HG02610 (cell line): Measurements from ENCODE around the gene FIBCD1.

ENCODE experiments used
- ATAC-seq: cut with Tn5 transposase; IDR thresholded peaks from one replicate; pipeline ENCODE4 v1.9.1; 2021; ENCODE audit warnings: mild to moderate bottlenecking, moderate library complexity; ENCODE audit not compliant: unreplicated experiment

FIBCD1 gene

DNA sequence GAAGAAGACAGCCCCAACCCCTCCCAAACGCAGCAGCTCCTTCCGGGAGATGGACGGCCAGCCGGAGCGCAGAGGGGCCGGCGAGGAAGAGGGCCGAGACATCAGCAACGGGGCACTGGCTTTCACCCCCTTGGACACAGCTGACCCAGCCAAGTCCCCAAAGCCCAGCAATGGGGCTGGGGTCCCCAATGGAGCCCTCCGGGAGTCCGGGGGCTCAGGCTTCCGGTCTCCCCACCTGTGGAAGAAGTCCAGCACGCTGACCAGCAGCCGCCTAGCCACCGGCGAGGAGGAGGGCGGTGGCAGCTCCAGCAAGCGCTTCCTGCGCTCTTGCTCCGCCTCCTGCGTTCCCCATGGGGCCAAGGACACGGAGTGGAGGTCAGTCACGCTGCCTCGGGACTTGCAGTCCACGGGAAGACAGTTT is 54.9 kb downstream of the FIBCD1 start:
- no peak for ATAC-seq

DNA sequence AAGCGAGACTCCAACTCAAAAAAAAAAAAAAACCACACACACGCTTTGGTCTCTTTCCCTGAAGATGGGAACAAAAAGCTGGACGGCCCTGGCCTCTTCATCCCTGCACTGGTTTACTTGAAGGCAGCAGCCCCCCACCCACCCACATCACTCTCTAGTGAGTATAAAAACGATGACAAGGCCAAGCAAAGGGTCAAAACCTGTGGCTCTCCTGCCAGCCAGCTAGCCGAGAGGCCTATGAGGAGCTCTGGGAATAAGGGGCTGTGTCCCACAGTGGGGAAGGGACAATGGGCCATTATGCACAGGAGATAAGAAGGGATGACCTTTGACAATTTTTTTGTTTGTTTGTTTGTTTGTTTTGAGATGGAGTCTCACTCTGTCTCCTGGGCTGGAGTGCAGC is 55.6 kb downstream of the FIBCD1 start:
- ATAC-seq = no peak

DNA sequence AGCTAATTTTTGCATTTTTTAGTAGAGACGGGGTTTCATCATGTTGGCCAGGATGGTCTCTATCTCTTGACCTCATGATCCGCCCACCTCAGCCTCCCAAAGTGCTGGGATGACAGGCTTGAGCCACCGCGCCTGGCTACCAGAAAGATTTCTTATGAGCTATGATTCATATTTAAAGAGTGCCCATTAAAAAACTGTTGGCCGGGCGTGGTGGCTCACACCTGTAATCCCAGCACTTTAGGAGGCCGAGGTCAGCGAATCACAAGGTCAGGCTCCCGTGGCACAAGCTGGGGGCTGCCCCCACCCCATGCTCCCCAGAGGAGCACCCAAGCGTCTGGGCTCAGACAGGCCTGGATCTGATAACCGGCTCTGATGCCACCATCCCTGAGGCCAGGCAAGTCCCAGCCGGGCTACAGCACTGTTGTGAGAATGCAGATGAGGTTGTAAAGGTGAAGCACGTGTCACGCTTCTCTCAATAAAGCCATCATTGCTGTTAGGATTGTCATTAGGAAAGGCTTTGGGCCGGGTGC is 56.3 kb downstream of the FIBCD1 start:
- no peak for ATAC-seq

GRCh38 chr9:130881516-130881915 is 57.5 kb downstream of the FIBCD1 start:
- ATAC-seq = no peak

DNA sequence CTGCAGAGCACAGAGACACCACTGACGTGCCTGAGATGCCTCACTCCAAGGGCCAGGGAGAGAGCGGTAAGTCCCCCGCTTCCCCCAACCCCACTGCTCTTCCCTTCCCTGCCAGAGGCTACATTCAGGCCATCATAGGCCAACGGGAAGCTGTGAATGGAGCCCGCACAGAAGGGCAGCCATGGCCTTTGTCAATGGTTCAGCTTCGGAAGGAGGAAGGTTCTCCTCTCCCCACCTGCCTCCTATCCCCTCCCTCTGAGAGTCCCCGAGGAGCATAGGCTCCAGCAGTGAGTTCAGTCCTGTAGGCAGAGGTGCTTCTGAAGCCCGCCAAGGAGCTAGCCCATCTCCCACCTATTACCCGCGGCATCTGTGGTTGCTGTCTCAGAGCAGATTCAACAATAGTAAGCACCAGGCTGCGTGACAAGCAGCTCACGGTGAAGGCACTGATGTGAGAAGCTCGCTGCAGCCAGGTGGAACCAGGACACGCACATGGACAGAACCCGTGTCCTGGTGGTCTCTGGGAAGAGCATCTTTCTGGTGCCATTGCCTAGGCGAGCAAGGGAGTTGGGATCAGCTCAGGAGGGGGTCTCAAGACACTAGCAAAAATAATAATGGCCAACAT is 58.3 kb downstream of the FIBCD1 start:
- no peak for ATAC-seq

DNA sequence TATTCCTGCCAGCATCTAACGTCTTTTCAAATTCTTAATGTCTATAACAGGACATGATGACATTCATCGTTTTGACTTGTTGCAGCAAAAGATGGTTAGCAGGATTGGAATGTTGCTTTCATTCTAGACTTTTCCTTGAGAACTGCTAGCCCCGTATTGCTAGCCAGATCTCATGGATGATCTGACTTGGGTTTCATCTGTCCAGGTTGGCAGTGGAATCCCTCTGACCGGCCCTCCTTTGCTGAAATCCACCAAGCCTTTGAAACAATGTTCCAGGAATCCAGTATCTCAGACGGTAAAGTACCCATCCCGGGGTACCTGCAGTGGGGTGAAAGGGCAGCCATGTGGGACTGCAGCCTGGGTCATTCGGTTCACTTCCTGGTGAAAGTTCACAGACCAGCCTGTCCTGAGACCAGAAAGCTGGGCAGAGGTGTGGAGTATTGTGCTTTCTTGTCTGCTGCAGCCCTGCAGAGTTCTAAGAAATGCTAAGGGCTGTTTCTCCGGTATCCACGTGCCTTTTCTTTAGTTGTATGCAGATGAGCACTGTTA is 59.1 kb downstream of the FIBCD1 start:
- ATAC-seq = no peak

DNA sequence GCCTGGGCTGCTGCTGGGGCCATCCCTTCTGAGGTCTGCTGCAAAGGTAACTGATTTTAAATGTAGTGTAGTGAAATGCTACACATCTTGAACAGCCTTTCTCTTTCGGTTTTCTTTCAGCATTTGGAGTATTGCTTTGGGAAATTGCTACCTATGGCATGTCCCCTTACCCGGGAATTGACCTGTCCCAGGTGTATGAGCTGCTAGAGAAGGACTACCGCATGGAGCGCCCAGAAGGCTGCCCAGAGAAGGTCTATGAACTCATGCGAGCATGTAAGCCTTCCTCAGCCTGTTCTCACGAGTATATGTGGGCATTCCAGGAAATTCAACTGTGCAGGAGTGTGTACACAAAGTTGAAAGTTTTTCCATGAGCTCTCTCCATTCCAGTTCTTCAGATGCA is 60.8 kb downstream of the FIBCD1 start:
- ATAC-seq = no peak

DNA sequence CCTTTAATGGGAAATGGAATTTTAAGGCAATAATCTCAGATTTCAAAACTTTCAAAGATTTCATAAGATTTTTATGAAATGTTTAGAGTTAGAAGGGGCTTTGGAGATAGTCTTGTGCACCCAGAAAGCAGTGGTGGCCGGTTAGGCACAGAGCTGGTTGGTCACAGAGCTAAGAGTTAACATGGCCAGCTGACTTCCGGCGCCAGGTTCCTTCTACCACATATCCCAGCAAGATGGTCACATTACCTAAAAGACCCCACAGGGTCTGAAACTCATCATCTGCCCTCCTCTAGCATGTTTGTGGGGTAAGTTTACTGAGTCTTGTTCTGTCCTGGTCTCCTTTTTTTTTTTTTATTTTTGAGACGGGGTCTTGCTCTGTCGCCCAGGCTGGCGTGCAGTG is 61.7 kb downstream of the FIBCD1 start:
- no peak for ATAC-seq

- no peak for ATAC-seq
Observed at GRCh38 chr9:130874783-130875182, 64.3 kb downstream of the FIBCD1 start.

DNA sequence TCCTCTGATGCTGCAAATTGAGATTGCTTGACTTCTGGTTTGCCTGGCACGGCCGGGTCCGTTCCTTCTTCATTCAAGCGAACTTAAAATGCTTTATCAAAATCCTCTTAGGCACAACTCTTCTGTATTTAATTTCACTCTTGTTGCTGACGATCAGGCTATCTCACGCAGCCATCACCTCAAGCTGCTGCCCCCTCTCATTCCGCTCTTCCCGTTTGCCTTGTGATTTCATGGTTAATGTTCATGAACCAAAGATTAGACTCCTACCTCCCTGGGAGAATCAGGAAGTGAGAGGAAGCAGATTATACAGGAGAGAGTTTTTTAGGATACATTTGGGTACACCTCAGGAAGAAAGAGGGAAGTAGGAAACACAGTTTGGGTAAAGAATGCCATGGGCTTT is 65.1 kb downstream of the FIBCD1 start:
- ATAC-seq = no peak

DNA sequence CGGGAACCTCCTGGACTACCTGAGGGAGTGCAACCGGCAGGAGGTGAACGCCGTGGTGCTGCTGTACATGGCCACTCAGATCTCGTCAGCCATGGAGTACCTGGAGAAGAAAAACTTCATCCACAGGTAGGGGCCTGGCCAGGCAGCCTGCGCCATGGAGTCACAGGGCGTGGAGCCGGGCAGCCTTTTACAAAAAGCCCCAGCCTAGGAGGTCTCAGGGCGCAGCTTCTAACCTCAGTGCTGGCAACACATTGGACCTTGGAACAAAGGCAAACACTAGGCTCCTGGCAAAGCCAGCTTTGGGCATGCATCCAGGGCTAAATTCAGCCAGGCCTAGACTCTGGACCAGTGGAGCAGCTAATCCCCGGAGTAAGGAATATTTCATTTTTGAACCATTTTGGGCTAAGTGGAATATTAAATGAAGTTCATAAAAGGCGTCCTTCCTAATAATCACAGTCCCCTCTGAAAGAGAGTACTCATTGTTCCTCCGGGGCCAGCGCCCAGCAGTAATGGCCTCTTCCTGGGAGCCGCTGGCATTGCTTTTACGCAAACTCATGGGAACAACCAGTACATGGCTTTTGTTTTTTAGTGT is 66.0 kb downstream of the FIBCD1 start:
- ATAC-seq = no peak

GRCh38 chr9:130872508-130872907 is 66.5 kb downstream of the FIBCD1 start:
- no peak for ATAC-seq

- ATAC-seq = no peak
Observed at GRCh38 chr9:130872093-130872492, 67.0 kb downstream of the FIBCD1 start.

GRCh38 chr9:130871395-130872062 is 67.5 kb downstream of the FIBCD1 start:
- peak; percentile 34 for ATAC-seq

DNA sequence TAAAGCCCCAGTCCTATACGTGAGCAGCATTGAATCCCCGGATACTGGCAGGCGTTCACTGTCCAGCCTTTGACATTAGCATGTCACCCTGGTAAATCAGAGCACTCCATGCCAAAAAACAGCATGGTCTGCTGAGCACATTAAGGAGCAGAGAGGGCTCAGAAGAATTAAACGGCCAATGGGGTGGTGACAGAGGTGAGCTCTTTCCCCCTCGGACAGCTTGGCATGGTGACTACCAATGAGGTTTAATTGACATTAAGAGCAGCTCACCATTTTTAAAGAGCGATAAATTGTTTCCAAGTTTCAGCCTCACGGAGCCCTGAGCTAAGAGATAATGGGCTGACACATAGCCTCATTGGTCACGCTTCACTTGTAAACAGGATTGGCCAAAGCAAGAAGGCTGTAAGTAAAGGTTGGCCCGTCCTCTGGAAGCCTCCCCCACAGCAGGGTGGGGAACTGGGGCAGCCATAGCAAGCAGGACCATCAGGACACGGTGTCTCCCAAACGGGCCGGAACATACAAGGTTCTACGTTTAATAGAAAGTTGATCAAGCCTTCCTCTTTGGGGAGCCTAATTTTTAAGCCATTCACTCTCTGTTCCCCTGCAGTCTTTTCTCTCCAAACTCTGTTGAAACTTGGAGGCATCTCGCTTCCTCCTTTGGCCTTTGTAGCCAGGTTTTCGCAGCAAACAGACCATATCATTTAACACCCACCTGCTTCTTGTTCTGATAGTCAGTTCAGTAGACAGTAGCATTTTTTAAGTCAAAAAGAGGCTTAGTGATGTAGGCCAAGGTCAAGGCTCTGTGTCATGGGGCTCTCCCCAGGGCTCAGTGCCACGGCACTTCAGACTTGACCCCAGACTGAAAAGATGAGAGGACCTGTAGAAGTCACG is 68.3 kb downstream of the FIBCD1 start:
- ATAC-seq = peak; percentile 79

DNA sequence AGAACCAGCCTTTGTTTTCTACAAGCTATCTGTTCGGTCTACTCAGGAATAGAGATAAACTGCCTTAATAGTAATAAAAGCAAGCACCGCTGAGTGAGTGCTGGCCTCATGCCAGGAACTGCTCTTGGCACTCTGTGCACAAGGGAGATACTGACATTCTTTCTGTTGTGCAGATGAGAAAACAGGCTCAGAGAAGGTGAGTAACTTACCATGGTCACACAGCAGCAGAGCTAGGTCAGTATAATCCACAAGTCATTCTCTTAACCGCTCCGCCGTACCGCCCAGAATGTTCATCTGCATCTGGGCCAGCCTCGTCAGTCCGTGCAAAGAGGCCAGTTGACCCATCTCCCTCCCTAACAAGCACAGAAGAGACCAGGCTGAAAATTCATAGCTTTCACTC is 69.8 kb downstream of the FIBCD1 start:
- ATAC-seq = no peak

- ATAC-seq = no peak
Observed at GRCh38 chr9:130868230-130868629, 70.8 kb downstream of the FIBCD1 start.

- no peak for ATAC-seq
Observed at GRCh38 chr9:130867556-130867955, 71.5 kb downstream of the FIBCD1 start.

DNA sequence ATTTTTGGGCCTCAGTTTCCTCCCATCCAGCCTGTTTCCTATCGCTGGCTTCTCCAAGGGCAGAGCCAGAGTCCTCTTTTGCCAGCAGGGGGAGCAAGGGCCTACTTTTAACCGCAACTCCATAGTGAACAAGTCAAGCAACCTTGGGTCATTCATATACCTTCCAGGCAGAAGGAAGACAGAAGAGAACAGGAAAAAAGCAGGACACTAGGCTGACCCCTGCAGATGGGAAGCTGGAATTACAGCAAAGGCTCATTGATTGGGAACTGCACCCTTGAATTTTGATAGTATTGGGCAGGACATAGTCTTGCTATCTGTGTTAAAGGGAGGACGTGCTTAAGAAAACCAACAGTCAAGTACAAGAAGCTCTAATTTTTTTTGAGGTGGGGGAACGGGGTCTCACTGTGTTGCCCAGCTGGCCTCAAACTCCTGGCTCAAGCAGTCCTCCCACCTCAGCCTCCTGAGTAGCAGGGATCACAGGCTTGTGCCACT is 72.5 kb downstream of the FIBCD1 start:
- no peak for ATAC-seq

DNA sequence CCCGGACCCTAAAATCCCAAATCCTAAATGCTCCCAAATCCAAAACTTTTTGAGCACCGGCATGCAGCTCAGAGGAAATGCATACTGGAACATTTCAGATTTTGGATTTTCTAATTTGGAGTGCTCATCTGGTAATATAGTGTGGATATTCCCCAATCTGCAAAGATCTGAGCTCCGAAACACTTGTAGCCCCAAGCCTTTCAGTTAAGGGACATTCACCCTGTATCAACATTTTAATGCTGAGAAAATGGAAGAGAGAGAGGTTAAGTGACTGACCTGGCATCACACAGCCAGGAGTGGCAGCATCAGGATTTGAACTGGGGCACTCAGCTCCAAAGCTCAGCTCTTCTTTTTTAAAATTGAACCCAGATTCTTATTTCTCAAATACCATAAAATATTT is 73.1 kb downstream of the FIBCD1 start:
- no peak for ATAC-seq

GRCh38 chr9:130864541-130864940 is 74.5 kb downstream of the FIBCD1 start:
- no peak for ATAC-seq
